Effector CD4-positive, alpha-beta T cell (primary cell): ENCODE results near the gene AK9.
"Not testable (repeated sequence)": the region's sequence is repeated elsewhere in the genome, so short reads cannot be mapped to it uniquely, and the experiment has no call there.

Source experiments
- DNase-seq: peaks from one replicate; pipeline ENCODE4 v3.0.0-alpha.2; 2020

Gene AK9

DNA sequence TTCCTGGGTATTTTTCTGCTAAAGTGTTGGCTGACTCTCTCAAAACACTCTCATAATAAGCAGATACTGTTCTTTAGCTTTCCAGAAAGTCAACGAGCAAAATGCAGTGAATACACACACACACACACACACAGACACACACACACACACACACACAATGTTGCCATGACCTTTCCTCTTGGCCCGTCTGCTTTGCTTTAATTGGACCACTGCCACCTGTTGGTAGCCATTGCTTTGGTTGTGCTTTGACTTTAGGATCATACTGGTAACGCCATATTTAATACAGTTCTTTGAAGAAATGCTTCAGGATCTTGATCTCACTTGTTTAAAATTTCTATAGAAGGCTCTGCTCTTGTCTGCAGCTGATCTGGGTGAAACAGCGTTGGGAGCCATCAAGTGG is 4.5 kb upstream of the AK9 start:
- no peak for DNase-seq

DNA sequence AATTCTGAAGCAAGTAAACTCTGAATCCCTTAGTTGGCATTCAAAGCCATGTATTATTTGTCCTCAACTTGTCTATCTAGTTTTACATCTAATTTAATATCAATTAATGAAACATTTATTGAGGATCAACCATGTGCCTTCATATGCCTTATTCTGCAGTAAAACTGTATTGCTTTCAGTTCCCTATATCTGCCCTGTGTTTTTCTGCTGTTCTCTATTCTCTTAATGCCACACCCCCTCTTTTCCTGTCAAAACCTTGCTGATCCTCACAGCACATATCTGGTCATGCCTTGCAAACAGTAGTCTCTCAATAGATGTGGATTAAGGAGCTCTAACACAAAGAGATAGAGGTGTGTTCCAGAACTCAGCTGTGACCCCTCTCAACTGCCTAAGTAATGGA is 2.1 kb upstream of the AK9 start:
- no peak for DNase-seq

DNA sequence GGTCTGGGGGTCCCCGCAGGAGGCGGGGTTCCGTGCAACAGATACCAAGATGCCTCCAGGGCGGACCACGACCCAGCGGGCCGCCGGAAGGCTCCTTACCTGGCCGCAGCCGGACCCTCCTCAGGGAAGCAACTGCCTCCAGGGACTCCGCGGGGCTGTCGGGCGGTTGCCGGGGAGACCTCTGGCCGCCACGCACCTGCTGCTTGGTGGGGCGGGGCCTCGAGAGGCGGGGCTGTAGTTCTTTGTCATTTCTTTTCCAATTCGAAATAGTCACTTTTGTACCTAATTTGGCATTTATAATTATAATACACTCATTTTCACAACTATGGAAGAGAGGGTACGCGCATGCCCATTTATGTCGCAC is 647 bp downstream of the AK9 start:
- DNase-seq: peak; percentile 50

DNA sequence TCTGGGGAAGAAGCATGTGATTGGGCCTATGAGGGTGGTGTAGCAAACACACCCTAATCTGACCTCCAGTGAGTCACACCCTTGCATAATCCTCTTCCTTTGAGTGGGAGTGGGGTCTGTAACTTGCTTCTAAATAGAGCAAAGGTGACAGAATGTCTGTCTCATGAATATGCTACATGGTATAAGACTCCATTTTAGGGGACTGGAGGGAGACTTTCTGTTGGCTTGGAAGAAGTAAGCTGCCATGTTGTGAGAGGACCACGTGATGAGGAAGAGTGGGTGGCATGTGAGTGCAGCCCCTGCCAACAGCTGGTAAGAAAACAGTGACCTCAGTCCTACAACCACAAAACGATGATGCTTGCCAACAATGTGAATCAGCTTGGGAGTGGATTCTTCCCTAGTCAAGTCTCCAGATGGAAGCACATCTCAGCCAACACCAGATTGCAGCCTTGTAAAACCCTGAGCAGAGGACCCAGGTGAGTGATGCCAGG is 3.7 kb downstream of the AK9 start:
- DNase-seq: no peak

DNA sequence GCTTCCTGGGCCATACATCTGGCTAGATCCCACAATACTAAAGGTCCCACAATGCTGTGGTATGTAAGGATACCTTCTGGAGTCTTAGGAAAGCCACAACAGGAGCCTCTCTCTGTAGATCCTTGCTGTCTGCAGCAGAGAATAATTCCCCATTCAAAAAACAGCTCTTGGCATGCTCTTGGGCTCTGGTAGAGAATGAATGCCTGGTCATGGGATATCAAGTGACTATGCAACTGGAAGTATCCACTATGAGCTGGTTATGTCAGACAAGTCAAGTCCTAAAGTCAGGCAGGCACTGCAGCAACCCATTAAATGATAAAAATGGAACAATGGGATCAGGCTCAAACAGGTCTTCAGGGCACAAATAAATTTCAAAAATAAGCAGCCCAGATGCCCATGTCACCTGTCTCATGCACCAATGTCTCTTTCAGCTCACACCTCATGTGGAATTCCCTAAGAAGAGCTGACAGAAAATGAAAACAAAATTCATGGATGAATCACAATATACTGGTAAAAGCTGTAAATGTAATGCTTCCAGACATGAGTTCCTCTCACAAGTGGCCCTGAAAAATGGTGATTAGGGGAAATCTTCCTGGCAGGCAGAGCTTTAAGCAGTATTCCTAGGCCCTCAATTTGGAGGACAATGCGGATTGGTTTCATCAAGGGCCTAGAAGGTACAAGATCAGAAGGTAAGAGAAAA is 4.3 kb downstream of the AK9 start:
- no peak for DNase-seq

DNA sequence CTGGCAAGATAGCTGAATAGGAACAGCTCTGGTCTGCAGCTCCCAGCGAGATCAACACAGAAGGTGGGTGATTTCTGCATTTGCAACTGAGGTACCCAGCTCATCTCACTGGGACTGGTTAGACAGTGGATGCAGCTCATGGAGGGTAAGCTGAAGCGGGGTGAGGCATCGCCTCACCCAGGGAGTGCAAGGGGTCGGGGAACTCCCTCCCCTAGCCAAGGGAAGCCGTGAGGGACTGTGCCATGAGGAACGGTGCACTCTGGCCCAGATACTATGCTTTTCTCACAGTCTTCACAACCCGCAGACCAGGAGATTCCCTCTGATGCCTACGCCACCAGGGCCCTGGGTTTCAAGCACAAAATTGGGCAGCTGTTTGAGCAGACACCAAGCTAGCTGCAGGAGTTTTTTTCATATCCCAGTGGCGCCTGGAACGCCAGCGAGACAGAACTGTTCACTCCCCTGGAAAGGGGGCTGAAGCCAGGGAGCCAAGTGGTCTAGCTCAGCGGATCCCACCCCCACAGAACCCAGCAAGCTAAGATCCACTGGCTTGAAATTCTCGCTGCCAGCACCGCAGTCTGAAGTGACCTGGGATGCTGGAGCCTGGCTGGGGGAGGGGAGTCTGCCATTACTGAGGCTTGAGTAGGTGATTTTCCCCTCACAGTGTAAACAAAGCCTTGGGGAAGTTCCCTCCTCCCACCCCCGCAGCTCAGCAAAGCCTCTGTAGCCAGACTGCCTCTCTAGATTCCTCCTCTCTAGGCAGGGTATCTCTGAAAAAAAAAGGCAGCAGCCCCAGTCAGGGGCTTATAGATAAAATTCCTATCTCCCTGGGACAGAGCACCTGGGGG is 12.1 kb downstream of the AK9 start:
- DNase-seq: not testable (repeated sequence)

DNA sequence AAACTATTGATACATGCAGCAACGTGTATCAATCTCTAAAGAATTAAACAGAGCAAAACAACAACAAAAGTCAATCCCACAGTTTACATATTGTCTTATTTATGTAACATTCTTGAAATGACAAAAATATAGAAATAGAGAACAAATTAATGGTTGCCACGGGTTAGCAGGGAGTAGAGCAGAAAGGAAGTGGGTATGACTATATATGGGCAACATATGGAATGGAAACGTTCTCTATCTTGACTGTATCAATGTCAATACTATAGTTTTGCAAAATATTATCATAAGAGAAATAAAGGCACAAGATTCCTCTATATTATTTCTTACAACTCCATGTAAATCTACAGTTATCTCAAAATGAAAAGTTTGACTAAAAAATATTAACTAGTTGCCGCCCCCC is 12.8 kb downstream of the AK9 start:
- no peak for DNase-seq

DNA sequence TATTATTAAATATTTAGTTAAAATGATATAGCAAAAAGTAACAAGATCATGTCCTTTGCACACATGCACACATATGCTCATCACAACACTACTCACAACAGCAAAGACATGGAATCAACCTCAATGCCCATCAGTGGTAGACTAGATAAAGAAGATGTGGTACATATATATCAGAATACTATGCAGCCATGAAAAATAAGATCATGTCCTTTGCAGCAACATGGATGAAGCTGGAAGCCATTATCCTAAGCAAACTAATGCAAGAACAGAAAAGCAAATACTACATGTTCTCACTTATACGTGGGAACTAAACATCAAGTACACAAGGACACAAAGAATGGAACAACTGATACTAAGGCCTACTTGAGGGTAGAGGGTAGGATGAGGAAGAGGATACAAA is 14.3 kb downstream of the AK9 start:
- no peak for DNase-seq

DNA sequence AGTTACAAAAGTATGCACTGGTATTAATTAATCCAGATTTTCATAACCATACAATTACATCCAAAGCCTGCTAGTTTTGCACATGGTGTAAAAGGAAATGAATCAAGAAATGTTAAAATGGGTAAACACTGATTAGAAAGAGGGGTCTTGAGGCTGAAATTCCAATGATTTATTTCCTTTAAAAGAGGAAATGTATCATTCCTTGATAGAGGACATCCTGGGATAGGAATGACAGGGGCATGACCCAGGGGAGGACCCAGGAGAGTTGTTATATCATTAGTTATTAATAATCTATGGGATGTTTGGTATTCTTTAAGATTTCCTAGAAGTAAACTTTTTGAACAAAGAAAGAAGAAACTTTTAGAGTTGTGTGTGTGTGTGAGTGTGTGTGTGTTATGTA is 18.2 kb downstream of the AK9 start:
- no peak for DNase-seq

DNA sequence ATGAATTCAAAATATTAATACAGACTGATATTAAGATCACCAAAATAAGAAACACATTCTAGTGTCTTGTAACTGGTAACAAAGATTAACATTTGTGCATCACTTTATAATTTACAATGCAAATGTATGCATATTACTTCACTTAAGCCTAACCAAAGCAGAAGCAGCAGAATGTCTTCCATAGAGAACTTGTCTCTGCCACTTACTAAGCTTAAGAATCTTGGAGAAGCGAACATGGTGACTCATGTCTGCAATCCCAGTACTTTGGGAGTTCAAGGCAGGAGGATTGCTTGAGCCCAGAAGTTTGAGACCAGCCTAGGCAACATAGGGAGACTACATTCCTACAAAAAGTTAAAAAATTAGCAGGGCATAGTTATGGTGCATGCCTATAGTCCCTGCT is 18.8 kb downstream of the AK9 start:
- no peak for DNase-seq

DNA sequence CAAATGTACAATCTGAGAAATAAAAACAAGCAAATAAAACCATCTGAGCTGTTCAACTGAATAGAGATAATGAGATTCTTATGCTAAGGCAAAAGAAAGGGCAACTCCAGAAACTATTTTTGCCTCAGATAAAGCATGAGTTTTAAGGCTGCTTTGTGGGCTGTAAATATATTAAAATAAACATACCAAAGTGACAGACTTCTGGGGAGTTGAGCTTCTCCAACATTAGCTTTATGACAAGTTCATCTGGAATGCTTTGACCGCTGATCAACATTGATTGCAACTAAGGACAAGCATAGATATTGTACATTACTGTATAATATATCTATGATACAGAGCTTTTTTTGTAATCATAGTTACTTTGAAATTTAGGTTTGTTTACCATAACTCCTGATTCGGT is 19.3 kb downstream of the AK9 start:
- no peak for DNase-seq

DNA sequence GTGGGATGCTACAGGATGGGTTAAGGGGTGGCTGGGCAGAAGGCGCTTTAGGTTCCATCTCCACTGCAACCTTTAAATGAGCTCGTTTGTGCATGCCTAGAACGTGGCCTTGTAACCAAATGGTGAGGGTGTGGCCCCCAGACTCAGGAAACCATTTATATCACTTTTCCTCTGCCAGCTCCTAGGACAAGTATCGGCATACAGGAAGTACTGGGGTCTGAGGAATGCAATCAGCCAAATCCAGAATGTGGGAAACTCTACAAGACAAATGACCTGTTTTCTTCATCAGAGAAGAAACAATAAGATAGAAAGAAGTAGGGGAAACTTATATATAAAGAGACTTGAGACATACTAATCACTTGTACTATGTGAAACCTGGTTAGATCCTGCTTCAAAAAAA is 21.2 kb downstream of the AK9 start:
- no peak for DNase-seq

DNA sequence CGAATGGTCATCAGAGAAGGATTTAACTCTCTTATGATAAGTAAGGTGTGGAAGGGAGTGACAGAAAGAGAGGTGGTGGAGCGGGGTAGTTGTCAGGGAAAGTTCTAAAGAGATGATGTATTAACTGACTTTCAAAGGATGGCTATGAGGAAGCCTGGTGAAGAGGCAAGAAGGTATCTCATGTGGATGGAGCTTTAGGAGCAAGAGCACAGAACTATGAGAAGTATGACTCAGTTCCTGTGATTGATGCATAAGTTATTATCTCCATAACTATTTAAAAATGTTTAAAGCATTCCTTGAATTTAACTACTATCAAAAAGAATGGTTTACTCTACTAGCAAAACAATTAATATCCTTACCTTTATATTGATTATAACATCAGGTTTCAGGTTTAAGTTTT is 28.8 kb downstream of the AK9 start:
- no peak for DNase-seq

DNA sequence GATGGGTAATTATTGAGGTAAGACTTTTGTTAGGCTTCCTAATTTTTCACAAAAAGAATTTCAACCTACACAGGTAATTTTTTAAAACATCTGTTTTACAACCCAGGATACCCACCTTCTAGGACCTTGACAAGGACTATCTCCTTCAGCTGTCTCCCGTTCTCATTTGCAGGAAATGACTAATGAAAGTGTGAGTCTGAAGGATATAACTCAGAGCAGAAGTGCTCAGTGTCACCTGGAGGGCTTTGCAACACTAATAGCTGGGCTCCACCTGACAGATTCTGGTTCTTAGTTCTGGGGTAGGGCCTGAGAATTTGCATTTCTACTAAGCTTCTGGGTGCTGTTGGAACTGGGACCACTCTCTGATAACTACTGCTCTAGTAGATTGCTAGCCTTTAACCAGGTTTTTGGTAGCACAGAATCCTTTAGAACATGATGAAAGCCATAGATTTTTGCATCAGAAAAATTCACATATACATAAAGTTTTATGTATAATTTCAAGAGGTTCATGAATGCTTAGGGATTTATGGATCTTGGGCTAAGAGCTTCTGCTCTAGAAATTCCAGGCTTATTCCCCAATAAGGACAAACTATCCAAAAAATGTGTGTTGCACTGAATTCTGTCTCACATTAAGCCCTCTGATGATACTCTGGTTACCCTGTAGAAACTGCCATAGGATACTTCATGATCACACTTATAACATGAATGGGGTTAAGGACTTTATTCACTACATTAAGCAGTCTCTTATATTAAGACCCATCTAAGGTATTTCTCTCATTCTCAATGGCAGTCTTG is 30.3 kb downstream of the AK9 start:
- no peak for DNase-seq

DNA sequence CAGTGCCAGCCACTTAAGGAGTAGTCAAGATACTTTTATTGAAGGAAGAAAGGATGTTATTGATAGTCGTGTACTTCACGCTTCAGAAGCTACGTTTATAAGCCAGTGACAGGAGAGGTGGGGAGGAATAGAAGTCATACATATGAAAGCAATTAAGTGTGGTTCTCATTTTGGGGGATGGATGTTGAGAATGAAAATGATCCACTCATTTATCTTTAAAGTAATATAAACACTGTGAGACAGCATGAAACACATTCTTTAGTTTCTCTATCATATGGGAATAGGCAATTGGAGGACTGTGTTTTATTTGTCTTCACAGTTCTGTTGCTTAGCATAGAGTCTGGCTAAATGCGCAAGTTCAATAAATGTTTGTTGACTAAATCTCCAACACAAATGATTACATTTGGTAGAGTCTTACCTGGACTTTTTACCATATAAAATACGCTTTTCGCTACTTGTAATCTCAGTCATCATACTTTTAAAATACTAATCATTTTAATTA is 35.2 kb downstream of the AK9 start:
- DNase-seq: no peak

DNA sequence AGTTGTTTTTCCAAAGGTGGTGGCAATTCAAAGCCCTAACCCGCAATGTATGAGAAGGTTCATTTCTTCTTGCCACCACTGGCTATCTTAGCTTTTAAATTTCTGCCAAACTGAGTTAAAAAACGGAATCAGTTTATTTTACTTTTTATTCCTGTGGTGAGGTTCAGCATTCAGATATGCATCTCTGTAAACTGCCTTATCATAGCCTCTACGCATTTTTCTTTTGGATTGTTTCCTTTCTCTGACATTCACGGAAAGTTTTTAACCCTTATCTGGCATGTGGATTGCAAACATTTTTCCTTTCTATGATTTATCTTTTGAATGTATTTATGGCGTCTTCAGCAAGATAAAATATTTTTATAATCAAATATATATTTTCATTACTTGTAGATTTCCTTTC is 37.7 kb downstream of the AK9 start:
- DNase-seq: no peak

DNA sequence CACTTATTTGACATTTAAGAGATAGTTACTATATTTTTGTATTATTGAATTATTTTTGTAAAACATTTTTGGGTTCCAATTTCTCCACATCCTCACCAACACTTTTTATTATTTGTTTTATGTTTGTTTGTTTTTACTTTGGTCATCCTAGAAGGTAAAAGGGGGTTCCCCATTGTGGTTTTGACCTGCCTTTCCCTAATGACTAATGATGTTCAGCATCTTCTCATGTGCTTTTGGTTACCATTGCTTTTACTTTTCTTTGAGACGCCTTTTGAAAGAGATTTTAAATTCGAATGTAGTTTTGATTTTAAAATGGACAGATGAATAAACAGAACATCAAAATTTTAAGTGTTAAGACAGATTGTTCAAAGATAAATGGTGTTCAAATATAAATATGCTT is 46.9 kb downstream of the AK9 start:
- DNase-seq: no peak

DNA sequence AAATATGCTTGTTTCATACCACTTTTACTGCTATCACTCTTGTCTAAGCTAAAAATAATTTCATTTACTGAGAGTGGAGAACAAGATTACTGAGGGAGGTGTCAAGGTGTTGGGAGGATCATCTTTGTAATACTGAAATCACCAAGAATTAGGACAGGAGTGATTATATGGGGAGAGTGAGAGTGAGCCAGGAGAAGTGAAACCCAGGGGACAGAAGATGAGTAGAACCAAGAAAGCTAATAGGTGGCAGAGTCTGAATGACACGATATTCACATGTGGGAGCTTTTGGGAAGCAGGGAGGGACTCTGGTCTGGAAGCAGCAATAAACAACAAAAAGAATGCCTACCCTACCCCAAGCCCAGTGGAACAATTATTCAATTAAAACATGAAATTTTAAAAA is 58.6 kb downstream of the AK9 start:
- DNase-seq: no peak

DNA sequence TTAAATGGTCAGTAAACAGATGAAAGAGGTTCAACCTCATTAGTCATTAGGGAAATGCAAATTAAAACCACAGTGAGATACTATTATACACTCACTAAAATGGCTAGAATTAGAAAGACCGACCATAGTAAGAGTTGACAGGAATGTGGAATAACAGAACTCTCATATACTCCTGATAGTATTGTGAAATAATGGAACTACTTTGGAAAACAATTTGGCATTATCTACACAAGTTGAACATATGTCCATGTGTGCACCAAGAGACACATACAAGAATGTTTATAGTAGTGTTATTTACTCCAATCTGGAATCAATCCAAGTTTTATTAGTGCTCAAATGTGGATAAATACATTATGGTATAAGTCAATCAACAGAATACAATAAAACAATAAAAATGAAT is 59.6 kb downstream of the AK9 start:
- no peak for DNase-seq

DNA sequence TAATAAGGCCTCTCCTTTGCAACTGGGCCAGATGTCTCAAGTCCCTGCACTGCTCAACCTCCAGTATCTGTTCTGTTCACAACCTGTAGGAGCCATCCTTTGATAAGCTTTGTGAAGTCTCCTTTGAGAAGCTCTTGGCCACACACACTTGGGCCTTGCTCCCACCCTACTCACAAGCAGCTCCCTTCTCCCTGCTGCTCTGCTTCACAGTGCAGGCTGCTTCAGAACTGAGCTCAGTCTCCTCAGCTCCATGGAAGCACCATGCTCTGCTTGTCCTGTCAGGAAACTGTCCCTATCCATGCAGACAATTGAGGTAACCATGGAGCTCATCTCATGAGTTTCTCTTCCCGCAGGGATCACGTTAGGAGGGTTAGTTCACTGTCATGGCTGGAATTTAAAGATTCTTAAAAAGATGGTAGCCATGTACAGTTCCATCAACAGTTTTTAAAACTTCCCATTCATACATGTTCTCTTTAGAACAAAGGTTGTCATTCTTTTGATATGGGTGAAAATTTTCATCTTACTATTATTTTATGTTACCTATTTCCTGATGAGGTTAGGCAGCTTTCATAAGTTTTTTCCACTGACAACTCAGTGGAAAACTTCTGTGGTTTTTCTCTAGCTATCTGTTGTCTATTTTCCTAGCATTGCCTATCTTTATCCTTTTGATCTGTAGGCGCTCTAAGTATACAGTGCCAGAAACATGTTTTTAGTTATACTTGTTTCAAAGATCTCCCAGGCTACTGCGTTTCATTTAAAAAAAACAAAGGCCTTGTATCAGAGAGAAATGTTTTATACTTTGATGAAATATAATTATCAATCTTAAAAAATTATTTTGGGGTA is 62.6 kb downstream of the AK9 start:
- DNase-seq: no peak

DNA sequence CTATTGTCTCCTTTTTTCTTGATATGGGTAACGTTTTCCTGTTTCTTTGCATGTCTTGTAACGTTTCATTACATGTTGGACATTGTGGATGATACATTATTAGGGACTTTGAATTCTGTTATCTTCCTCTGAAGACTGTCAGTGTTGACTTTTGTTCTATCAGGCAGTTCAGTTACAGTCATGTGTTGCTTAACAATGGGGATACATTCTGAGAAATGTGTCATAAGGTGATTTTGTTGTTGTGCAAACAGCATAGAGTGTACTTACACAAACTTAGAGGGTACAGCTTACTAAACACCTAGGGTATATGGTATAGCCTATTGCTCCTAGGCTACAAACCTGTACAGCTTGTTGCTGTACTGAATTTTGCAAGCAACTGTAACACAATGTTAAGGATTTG is 64.7 kb downstream of the AK9 start:
- DNase-seq: no peak

DNA sequence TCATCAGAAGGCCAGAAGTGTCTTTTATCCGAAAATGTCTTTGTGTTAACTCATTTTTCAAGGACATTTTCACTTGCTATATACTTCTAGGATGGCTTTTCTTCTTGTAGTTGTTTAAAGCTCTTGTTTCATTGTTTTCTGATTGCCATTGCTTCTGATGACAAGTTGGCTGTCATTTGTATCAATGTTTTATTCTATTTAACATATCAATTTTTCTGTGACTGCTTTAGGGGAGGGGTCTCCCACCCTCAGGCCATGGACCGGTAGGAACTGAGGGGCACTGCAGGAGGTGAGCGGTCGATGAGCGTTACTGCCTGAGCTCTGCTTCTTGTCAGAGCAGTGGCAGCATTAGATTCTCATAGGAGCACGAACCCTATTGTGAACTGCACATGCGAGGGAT is 65.8 kb downstream of the AK9 start:
- DNase-seq: no peak

DNA sequence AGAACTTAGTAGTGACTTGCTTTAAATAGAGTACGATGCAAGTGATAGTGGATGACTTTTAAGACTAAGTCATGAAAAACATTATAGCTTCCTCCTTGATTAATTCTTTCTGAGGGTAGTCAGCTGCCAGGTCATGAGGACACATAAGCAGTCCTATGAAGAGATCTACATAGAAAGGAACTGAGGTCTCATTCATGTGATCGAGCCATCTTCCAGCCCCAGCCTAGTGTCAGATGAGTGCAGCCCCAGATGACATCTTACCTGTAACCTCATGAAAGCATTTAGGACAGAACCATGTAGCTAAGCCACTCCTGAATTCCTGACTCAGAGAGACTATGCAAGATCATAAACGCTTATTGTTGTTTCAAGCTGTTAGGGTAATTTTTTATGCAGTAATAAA is 67.7 kb downstream of the AK9 start:
- no peak for DNase-seq
